HL-60 (cell line): ENCODE data around the gene FARS2.

Experiments used
- GABPA ChIP-seq: IDR thresholded peaks from 2 replicates; pipeline ENCODE4 v1.6.1; 2012; ENCODE audit warnings: low read depth
- POLR2AphosphoS5 ChIP-seq: IDR thresholded peaks from 2 replicates; pipeline ENCODE4 v1.6.1; 2012; ENCODE audit warnings: low read depth
- SPI1 ChIP-seq: IDR thresholded peaks from 2 replicates; pipeline ENCODE4 v1.6.1; 2012; ENCODE audit warnings: low read depth, mild to moderate bottlenecking, borderline replicate concordance
- TF ChIP-seq, protein P1 (sequence below): IDR thresholded peaks from one replicate; pipeline ENCODE4 v1.5.1; 2011; ENCODE audit warnings: low read length, control low read depth, inconsistent platforms; ENCODE audit not compliant: insufficient read depth
- TF ChIP-seq, protein P2 (sequence below): IDR thresholded peaks from 2 replicates; pipeline ENCODE4 v1.6.1; 2012; ENCODE audit warnings: low read depth; ENCODE audit not compliant: insufficient replicate concordance

DNA sequence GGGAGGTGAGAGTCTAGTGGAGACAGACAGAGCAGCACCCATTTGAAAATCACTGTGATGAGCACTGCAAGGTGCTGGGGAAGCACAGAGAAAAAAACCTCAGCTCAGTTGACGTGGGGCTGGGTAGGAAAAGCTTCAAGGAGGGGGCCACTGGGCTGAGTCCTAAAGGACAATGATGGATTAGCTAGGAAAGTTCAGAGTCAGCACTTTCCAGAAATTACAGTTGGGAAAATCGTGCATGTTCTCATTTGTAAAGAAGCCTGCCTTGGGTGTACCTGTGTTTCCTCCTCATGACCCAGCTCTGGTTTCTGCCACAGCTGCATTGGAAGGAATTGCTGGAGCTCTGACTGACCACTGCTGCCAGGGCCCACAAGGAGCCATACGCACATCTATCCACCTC, 221.3 kb downstream of the FARS2 start:
- TF ChIP-seq, protein P1, sequence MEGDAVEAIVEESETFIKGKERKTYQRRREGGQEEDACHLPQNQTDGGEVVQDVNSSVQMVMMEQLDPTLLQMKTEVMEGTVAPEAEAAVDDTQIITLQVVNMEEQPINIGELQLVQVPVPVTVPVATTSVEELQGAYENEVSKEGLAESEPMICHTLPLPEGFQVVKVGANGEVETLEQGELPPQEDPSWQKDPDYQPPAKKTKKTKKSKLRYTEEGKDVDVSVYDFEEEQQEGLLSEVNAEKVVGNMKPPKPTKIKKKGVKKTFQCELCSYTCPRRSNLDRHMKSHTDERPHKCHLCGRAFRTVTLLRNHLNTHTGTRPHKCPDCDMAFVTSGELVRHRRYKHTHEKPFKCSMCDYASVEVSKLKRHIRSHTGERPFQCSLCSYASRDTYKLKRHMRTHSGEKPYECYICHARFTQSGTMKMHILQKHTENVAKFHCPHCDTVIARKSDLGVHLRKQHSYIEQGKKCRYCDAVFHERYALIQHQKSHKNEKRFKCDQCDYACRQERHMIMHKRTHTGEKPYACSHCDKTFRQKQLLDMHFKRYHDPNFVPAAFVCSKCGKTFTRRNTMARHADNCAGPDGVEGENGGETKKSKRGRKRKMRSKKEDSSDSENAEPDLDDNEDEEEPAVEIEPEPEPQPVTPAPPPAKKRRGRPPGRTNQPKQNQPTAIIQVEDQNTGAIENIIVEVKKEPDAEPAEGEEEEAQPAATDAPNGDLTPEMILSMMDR = no peak
- no peak for TF ChIP-seq POLR2AphosphoS5
- TF ChIP-seq SPI1 = no peak
- TF ChIP-seq, protein P2, sequence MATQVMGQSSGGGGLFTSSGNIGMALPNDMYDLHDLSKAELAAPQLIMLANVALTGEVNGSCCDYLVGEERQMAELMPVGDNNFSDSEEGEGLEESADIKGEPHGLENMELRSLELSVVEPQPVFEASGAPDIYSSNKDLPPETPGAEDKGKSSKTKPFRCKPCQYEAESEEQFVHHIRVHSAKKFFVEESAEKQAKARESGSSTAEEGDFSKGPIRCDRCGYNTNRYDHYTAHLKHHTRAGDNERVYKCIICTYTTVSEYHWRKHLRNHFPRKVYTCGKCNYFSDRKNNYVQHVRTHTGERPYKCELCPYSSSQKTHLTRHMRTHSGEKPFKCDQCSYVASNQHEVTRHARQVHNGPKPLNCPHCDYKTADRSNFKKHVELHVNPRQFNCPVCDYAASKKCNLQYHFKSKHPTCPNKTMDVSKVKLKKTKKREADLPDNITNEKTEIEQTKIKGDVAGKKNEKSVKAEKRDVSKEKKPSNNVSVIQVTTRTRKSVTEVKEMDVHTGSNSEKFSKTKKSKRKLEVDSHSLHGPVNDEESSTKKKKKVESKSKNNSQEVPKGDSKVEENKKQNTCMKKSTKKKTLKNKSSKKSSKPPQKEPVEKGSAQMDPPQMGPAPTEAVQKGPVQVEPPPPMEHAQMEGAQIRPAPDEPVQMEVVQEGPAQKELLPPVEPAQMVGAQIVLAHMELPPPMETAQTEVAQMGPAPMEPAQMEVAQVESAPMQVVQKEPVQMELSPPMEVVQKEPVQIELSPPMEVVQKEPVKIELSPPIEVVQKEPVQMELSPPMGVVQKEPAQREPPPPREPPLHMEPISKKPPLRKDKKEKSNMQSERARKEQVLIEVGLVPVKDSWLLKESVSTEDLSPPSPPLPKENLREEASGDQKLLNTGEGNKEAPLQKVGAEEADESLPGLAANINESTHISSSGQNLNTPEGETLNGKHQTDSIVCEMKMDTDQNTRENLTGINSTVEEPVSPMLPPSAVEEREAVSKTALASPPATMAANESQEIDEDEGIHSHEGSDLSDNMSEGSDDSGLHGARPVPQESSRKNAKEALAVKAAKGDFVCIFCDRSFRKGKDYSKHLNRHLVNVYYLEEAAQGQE = no peak
- no peak for TF ChIP-seq GABPA
